ENCODE measurements around the gene RNF123. TPM values are rescaled to one million over a fixed set of nuclear protein-coding genes. Genes with fewer than 3 reads are reported as not detected.

Gene RNF123
- total RNA-seq, 1 experiment from 2014 or later: 47.1 TPM

- CTCF ChIA-PET: no interaction called here
- no peak for ATAC-seq
- Mint-ChIP-seq H3K27me3 (ENCODE audit: low read depth) (no peaks in the 10 kb centered on the region), H3K36me3 (no peaks in the 10 kb centered on the region; the same call in 1 of the 2 replicates), H3K9me3 (no peaks in the 10 kb centered on the region), H3K4me3 (no peak overlapping the region), H3K4me1 (peaks cover 5% of the 10 kb centered on the region), H3K27ac (0 out of 2 replicates have a peak overlapping the region, but pooled peaks have one; percentile 11)
- TF ChIP-seq NFYB (CRISPR knock-in tag; conservative IDR thresholded peaks at IDR 0.05; ENCODE audit: low read depth) (no peak), AR (CRISPR knock-in tag; IDR thresholded peaks at IDR 0.05) (no peak), E2F4 (CRISPR knock-in tag; IDR thresholded peaks at IDR 0.05; ENCODE audit: borderline replicate concordance, low read depth) (no peak), ZNF263 (CRISPR knock-in tag; IDR thresholded peaks at IDR 0.05; ENCODE audit: low read depth) (no peak), PREB (CRISPR knock-in tag; IDR thresholded peaks at IDR 0.05; ENCODE audit: borderline replicate concordance) (no peak), MLX (CRISPR knock-in tag; IDR thresholded peaks at IDR 0.05) (no peak), SMAD4 (CRISPR knock-in tag; IDR thresholded peaks at IDR 0.05) (no peak), KAT7 (CRISPR knock-in tag; IDR thresholded peaks at IDR 0.05; ENCODE audit: borderline replicate concordance) (no peak), STAT6 (CRISPR knock-in tag; conservative IDR thresholded peaks at IDR 0.05; ENCODE audit: low read depth) (no peak), TEAD4 (CRISPR knock-in tag; IDR thresholded peaks at IDR 0.05) (no peak), PRDM15 (CRISPR knock-in tag; IDR thresholded peaks at IDR 0.05) (no peak), MAX (CRISPR knock-in tag; IDR thresholded peaks at IDR 0.05) (no peak), JAZF1 (CRISPR knock-in tag; IDR thresholded peaks at IDR 0.05) (no peak), ATF1 (CRISPR knock-in tag; IDR thresholded peaks at IDR 0.05) (no peak)
- POLR2A ChIA-PET: interaction anchor here (0.6 kb wide), 1 partner anchor 1829 kb away, joined by 3 read pairs; no protein-coding TSS in a partner anchor
- no peak for DNase-seq (ENCODE audit: low spot score)
Observed at GRCh38 chr3:49759226-49759625, 69.9 kb downstream of the RNF123 start.
